Measurements from ENCODE around the gene TMEM132D. TPM values are rescaled to one million over a fixed set of nuclear protein-coding genes. Genes with fewer than 3 reads are reported as not detected.

TMEM132D gene
- total RNA-seq, 2 donors from 2014 or later, result not detected

GRCh38 chr12:129523621-129524020, 380.2 kb downstream of the TMEM132D start:
- Mint-ChIP-seq H3K4me3 (no peak overlapping the region), H3K9me3 (no peaks in the 10 kb centered on the region), H3K27me3 (no peaks in the 10 kb centered on the region), H3K4me1 (ENCODE audit: low read depth in 2 of 2) (no peaks in the 10 kb centered on the region), H3K27ac (no peak overlapping the region), H3K36me3 (no peaks in the 10 kb centered on the region)
- ATAC-seq, result no peak
- no peak for DNase-seq (ENCODE audit: low spot score)

- H3K36me3 Mint-ChIP-seq, result no peaks in the 10 kb centered on the region
- H3K4me1 Mint-ChIP-seq (ENCODE audit: low read depth in 2 of 2), result no peaks in the 10 kb centered on the region
- DNase-seq (ENCODE audit: low spot score) (no peak), ATAC-seq (no peak)
- no peak overlapping the region for H3K27ac Mint-ChIP-seq
- peaks cover 8% of the 10 kb centered on the region for H3K9me3 Mint-ChIP-seq
- H3K4me3 Mint-ChIP-seq, result no peak overlapping the region
- H3K27me3 Mint-ChIP-seq, result peaks cover 3 to 11% of the 10 kb centered on the region in 2 donors
Observed at GRCh38 chr12:129520739-129521138, 383.1 kb downstream of the TMEM132D start.

GRCh38 chr12:129503802-129504201, 400.0 kb downstream of the TMEM132D start:
- Mint-ChIP-seq H3K27me3 (no peaks in the 10 kb centered on the region), H3K27ac (no peak overlapping the region), H3K9me3 (no peaks in the 10 kb centered on the region), H3K4me1 (ENCODE audit: low read depth in 2 of 2) (no peaks in the 10 kb centered on the region), H3K36me3 (no peaks in the 10 kb centered on the region), H3K4me3 (no peak overlapping the region)
- ATAC-seq, result no peak
- DNase-seq (ENCODE audit: low spot score), result no peak

- DNase-seq (ENCODE audit: low spot score) (no peak), ATAC-seq (no peak)
- Mint-ChIP-seq H3K4me3 (no peak overlapping the region), H3K9me3 (no peaks in the 10 kb centered on the region), H3K27ac (no peak overlapping the region), H3K4me1 (ENCODE audit: low read depth in 2 of 2) (no peaks in the 10 kb centered on the region), H3K27me3 (peaks cover 5 to 23% of the 10 kb centered on the region in 2 donors), H3K36me3 (no peaks in the 10 kb centered on the region)
Observed at GRCh38 chr12:129496226-129496625, 407.6 kb downstream of the TMEM132D start.

- Mint-ChIP-seq H3K4me1 (ENCODE audit: low read depth in 2 of 2) (no peaks in the 10 kb centered on the region), H3K9me3 (no peaks in the 10 kb centered on the region), H3K4me3 (no peak overlapping the region), H3K27ac (no peak overlapping the region), H3K36me3 (no peaks in the 10 kb centered on the region), H3K27me3 (peaks cover 5 to 23% of the 10 kb centered on the region in 2 donors)
- DNase-seq (ENCODE audit: low spot score), result no peak
- no peak for ATAC-seq
Observed at GRCh38 chr12:129494766-129495165, 409.1 kb downstream of the TMEM132D start.

- H3K4me3 Mint-ChIP-seq, result no peak overlapping the region
- peaks cover 5 to 23% of the 10 kb centered on the region in 2 donors for H3K27me3 Mint-ChIP-seq
- no peak for DNase-seq (ENCODE audit: low spot score)
- ATAC-seq, result no peak
- no peak overlapping the region for H3K27ac Mint-ChIP-seq
- no peaks in the 10 kb centered on the region for H3K4me1 Mint-ChIP-seq (ENCODE audit: low read depth in 2 of 2)
- no peaks in the 10 kb centered on the region for H3K9me3 Mint-ChIP-seq
- no peaks in the 10 kb centered on the region for H3K36me3 Mint-ChIP-seq
Observed at GRCh38 chr12:129494260-129494659, 409.6 kb downstream of the TMEM132D start.

GRCh38 chr12:129489100-129489676, 414.6 kb downstream of the TMEM132D start:
- peaks cover 5 to 12% of the 10 kb centered on the region in 2 donors for H3K27me3 Mint-ChIP-seq
- H3K36me3 Mint-ChIP-seq, result no peaks in the 10 kb centered on the region
- H3K9me3 Mint-ChIP-seq, result no peaks in the 10 kb centered on the region
- ATAC-seq (no peak), DNase-seq (ENCODE audit: low spot score) (no peak)
- no peak overlapping the region for H3K4me3 Mint-ChIP-seq
- H3K27ac Mint-ChIP-seq, result no peak overlapping the region
- no peaks in the 10 kb centered on the region for H3K4me1 Mint-ChIP-seq (ENCODE audit: low read depth in 2 of 2)

- H3K27ac Mint-ChIP-seq, result no peak overlapping the region
- ATAC-seq (no peak), DNase-seq (ENCODE audit: low spot score) (no peak)
- H3K4me1 Mint-ChIP-seq (ENCODE audit: low read depth in 2 of 2), result no peaks in the 10 kb centered on the region
- no peaks in the 10 kb centered on the region for H3K36me3 Mint-ChIP-seq
- no peaks in the 10 kb centered on the region for H3K9me3 Mint-ChIP-seq
- no peak overlapping the region for H3K4me3 Mint-ChIP-seq
- no peaks in the 10 kb centered on the region for H3K27me3 Mint-ChIP-seq
Observed at GRCh38 chr12:129486931-129487330, 416.9 kb downstream of the TMEM132D start.

- H3K36me3 Mint-ChIP-seq, result no peaks in the 10 kb centered on the region
- ATAC-seq (no peak), DNase-seq (ENCODE audit: low spot score) (no peak)
- no peak overlapping the region for H3K27ac Mint-ChIP-seq
- no peaks in the 10 kb centered on the region for H3K4me1 Mint-ChIP-seq (ENCODE audit: low read depth in 2 of 2)
- no peaks in the 10 kb centered on the region for H3K9me3 Mint-ChIP-seq
- no peak overlapping the region for H3K4me3 Mint-ChIP-seq
- H3K27me3 Mint-ChIP-seq, result peaks cover 0 to 13% of the 10 kb centered on the region in 2 donors
Observed at GRCh38 chr12:129483111-129483893, 420.5 kb downstream of the TMEM132D start.

GRCh38 chr12:129481921-129482320, 421.9 kb downstream of the TMEM132D start:
- H3K9me3 Mint-ChIP-seq, result no peaks in the 10 kb centered on the region
- DNase-seq (ENCODE audit: low spot score) (no peak), ATAC-seq (no peak)
- H3K36me3 Mint-ChIP-seq, result no peaks in the 10 kb centered on the region
- no peak overlapping the region for H3K4me3 Mint-ChIP-seq
- H3K27ac Mint-ChIP-seq, result no peak overlapping the region
- peaks cover 0 to 13% of the 10 kb centered on the region in 2 donors for H3K27me3 Mint-ChIP-seq
- H3K4me1 Mint-ChIP-seq (ENCODE audit: low read depth in 2 of 2), result no peaks in the 10 kb centered on the region

- H3K9me3 Mint-ChIP-seq, result peaks cover 5% of the 10 kb centered on the region
- DNase-seq (ENCODE audit: low spot score) (no peak), ATAC-seq (no peak)
- no peaks in the 10 kb centered on the region for H3K4me1 Mint-ChIP-seq (ENCODE audit: low read depth in 2 of 2)
- H3K27ac Mint-ChIP-seq, result no peak overlapping the region
- no peak overlapping the region for H3K4me3 Mint-ChIP-seq
- H3K27me3 Mint-ChIP-seq, result no peaks in the 10 kb centered on the region
- H3K36me3 Mint-ChIP-seq, result no peaks in the 10 kb centered on the region
Observed at GRCh38 chr12:129470196-129470595, 433.6 kb downstream of the TMEM132D start.

- Mint-ChIP-seq H3K27me3 (no peaks in the 10 kb centered on the region), H3K4me3 (no peak overlapping the region), H3K36me3 (no peaks in the 10 kb centered on the region), H3K27ac (no peak overlapping the region), H3K4me1 (ENCODE audit: low read depth in 2 of 2) (no peaks in the 10 kb centered on the region), H3K9me3 (peaks cover 5% of the 10 kb centered on the region)
- no peak for DNase-seq (ENCODE audit: low spot score)
- no peak for ATAC-seq
Observed at GRCh38 chr12:129467726-129468125, 436.1 kb downstream of the TMEM132D start.

- peaks cover 5% of the 10 kb centered on the region for H3K9me3 Mint-ChIP-seq
- H3K4me1 Mint-ChIP-seq (ENCODE audit: low read depth in 2 of 2), result no peaks in the 10 kb centered on the region
- no peak for ATAC-seq
Observed at GRCh38 chr12:129467289-129467688, 436.5 kb downstream of the TMEM132D start.

GRCh38 chr12:129466499-129466898, 437.3 kb downstream of the TMEM132D start:
- ATAC-seq, result no peak
- peaks cover 0 to 5% of the 10 kb centered on the region in 2 donors for H3K27me3 Mint-ChIP-seq
- H3K9me3 Mint-ChIP-seq, result peaks cover 5% of the 10 kb centered on the region
- no peaks in the 10 kb centered on the region for H3K4me1 Mint-ChIP-seq (ENCODE audit: low read depth in 2 of 2)
- H3K4me3 Mint-ChIP-seq, result no peak overlapping the region
- H3K36me3 Mint-ChIP-seq, result no peaks in the 10 kb centered on the region
- no peak for DNase-seq (ENCODE audit: low spot score)
- no peak overlapping the region for H3K27ac Mint-ChIP-seq

More at GRCh38 chr12:129467289-129467688, 436.5 kb downstream of the TMEM132D start:
- Mint-ChIP-seq H3K27ac (no peak overlapping the region), H3K27me3 (no peaks in the 10 kb centered on the region), H3K36me3 (no peaks in the 10 kb centered on the region), H3K4me3 (no peak overlapping the region)
- DNase-seq (ENCODE audit: low spot score), result no peak

Measured in natural killer cell treated with Interleukin-12 subunit alpha and Interleukin-12 subunit beta and Interleukin-15 and Interleukin-18, amount 100 ng/mL, for 72 hours (primary cell).